Measurements from ENCODE around the gene CALB2. TPM values are rescaled to one million over a fixed set of nuclear protein-coding genes. Genes with fewer than 3 reads are reported as not detected.

CALB2 gene
- polyA plus RNA-seq, 2 of the 4 experiments (the other 2 are of a cell fraction) = 3.7 to 6.4 TPM

DNA sequence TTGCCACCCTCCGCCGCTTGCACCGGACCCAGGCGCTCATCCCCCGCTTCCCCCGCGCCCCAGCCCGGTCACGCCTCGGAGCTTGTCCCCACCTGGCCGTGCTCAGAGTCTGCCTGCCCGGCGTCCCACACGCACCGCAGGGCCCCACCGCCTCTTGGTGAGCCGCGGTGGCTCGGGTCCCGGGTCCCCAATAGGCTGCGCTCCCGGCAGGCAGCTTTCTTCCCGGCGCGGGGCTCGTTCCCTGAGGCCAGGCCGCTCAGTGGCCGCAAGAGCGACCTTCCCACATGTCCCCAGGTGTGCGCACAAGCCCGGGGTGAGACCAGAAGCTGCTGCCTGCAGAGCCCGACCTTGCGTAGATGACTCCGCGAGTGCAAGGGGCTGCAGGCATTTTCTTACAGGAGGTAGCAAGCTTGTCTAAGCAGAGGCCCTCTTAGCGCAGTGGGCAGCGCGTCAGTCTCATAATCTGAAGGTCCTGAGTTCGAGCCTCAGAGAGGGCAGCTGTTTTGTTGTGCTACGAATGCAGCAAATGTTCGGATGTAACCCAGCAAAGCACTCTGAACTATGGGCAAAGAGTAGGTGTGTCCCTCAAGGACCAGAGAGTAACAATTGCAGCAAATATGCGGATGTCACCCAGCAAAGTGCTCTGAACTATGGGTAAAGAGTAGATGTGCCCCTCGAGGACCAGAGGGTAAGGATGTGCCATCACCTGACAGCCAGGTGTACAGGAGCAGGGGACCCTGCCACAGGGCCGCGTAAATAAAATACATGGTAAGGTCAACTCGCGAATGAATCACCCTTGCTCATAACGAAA is 67.8 kb downstream of the CALB2 start (continued):
- peak; percentile 85; the same call in 1 of the 2 replicates for TF ChIP-seq TP53 (CRISPR knock-in tag; IDR thresholded peaks at IDR 0.05)
- TF ChIP-seq, protein P1, sequence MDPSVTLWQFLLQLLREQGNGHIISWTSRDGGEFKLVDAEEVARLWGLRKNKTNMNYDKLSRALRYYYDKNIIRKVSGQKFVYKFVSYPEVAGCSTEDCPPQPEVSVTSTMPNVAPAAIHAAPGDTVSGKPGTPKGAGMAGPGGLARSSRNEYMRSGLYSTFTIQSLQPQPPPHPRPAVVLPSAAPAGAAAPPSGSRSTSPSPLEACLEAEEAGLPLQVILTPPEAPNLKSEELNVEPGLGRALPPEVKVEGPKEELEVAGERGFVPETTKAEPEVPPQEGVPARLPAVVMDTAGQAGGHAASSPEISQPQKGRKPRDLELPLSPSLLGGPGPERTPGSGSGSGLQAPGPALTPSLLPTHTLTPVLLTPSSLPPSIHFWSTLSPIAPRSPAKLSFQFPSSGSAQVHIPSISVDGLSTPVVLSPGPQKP (IDR thresholded peaks at IDR 0.05; ENCODE audit: low read depth, low read length) = no peak
- TF ChIP-seq MAZ (IDR thresholded peaks at IDR 0.05; ENCODE audit: borderline replicate concordance, low read depth, low read length) = no peak
- TF ChIP-seq JUN (IDR thresholded peaks at IDR 0.05) = peak; percentile 37 to 59; a peak in 2 of 5 replicates
- TF ChIP-seq RARB (CRISPR knock-in tag; IDR thresholded peaks at IDR 0.05) = peak; percentile 92
- 0 out of 2 replicates have a peak, but pooled peaks have one; percentile 25 for TF ChIP-seq JUNB (IDR thresholded peaks at IDR 0.05)
- TF ChIP-seq HEYL (CRISPR knock-in tag; IDR thresholded peaks at IDR 0.05) = no peak
- peak; percentile 76 for TF ChIP-seq ZFP36 (IDR thresholded peaks at IDR 0.05; ENCODE audit: borderline replicate concordance, partially characterized antibody)
- TF ChIP-seq HOXB5 (CRISPR knock-in tag; IDR thresholded peaks at IDR 0.05) = no peak
- TF ChIP-seq, protein P2, sequence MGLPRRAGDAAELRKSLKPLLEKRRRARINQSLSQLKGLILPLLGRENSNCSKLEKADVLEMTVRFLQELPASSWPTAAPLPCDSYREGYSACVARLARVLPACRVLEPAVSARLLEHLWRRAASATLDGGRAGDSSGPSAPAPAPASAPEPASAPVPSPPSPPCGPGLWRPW (IDR thresholded peaks at IDR 0.05) = no peak
- no peak for TF ChIP-seq ZNF302 (CRISPR knock-in tag; IDR thresholded peaks at IDR 0.05)
- TF ChIP-seq CBX8 (IDR thresholded peaks at IDR 0.05) = no peak
- TF ChIP-seq, protein P3, sequence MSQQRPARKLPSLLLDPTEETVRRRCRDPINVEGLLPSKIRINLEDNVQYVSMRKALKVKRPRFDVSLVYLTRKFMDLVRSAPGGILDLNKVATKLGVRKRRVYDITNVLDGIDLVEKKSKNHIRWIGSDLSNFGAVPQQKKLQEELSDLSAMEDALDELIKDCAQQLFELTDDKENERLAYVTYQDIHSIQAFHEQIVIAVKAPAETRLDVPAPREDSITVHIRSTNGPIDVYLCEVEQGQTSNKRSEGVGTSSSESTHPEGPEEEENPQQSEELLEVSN (IDR thresholded peaks at IDR 0.05; ENCODE audit: borderline replicate concordance, low read depth) = peak; percentile 41; the same call in 1 of the 2 replicates
- TF ChIP-seq BHLHE40 (IDR thresholded peaks at IDR 0.05; ENCODE audit: low read depth, low read length) = no peak

DNA sequence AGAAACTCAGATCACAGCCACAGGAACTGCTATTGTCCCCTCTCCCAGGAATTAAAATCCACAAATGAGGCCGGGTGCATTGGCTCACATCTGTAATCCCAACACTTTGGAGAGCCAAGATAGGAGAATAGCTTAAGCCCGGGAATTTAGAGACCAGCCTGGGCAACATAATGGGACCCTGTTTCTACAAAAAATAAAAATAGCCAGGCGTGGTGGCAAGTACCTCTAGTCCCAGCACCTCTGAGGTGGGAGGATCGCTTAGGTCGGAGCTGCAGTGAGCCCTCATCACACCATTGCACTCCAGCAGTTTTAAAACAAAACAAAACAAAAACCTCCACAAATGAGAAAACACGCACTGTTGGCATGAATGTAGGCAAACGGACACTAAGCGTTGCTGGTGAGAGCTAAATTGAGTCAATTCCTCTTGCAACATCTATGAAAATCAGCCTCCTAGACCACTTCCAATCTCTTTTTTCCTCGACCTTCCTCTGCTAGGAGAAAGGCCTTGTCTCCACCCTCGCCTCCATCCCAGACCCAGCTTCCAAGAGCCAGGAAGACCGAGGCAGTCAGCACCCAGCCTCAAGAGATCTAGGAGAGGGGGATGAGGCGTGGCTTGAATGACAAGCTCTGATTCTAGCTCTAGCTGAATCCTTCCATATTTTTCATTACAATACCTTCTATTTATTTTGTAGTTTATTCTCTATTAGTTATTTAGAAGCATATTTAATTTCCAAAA is 68.5 kb downstream of the CALB2 start:
- no peak; a peak in 3 of 6 replicates for ATAC-seq
- Histone ChIP-seq H3K4me1 (peaks cover 5% of the 10 kb centered on the region; the same call in 1 of the 3 replicates), H3K27ac (peak overlapping the region in 1 of 2 experiments; percentile 36; a peak in 2 of 6 replicates), H3K4me3 (no peak overlapping the region; the same call in 2 of the 3 replicates), H3K9me3 (peaks cover 14% of the 10 kb centered on the region; the same call in 2 of the 3 replicates), H3K4me2 (peak overlapping the region; percentile 80)
- no peak for FAIRE-seq
- CTCF ChIA-PET = interaction anchor here (0.9 to 2.3 kb wide), 4 partner anchors 14 to 184 kb away, joined by 3 to 11 read pairs (median 4); no protein-coding TSS in a partner anchor
- POLR2A ChIA-PET = interaction anchor here (1.0 to 2.3 kb wide), 2 partner anchors 35 to 138 kb away, joined by 5 to 18 read pairs; partner anchors contain the start of gene ZNF23
- TF ChIP-seq, protein P3 (IDR thresholded peaks at IDR 0.05; ENCODE audit: borderline replicate concordance, low read depth) = no peak
- 0 out of 5 replicates have a peak, but pooled peaks of 1 of the 2 experiments have one; percentile 14 for TF ChIP-seq JUN (IDR thresholded peaks at IDR 0.05)
- TF ChIP-seq HOXB13 (CRISPR knock-in tag; IDR thresholded peaks at IDR 0.05; ENCODE audit: low read depth) = no peak
- 0 out of 2 replicates have a peak, but pooled peaks have one; percentile 22 for TF ChIP-seq KDM1A (IDR thresholded peaks at IDR 0.05; ENCODE audit: low read depth)
- TF ChIP-seq HDAC2 (IDR thresholded peaks at IDR 0.05) = no peak
- peak; percentile 91; the same call in 1 of the 2 replicates for TF ChIP-seq FOSB (CRISPR knock-in tag; IDR thresholded peaks at IDR 0.05)
- no peak for TF ChIP-seq FOSL2 (IDR thresholded peaks at IDR 0.05)
- TF ChIP-seq FOSL2 (CRISPR knock-in tag; IDR thresholded peaks at IDR 0.05) = no peak; the same call in 1 of the 2 replicates
- TF ChIP-seq CBX2 (IDR thresholded peaks at IDR 0.05; ENCODE audit: borderline replicate concordance, low read depth) = no peak
- TF ChIP-seq, protein P1 (IDR thresholded peaks at IDR 0.05; ENCODE audit: low read depth, low read length) = no peak
- no peak for TF ChIP-seq NFE2L2 (conservative IDR thresholded peaks at IDR 0.05; ENCODE audit: low read length)
- 6% methylated on average over 12 of the region's 12 CpGs for WGBS (ENCODE audit: missing lambda C conversion rate)
- DNase-seq (ENCODE audit: low read depth in 1 of 2, low spot score in 1 of 2) = peak in 1 of 2 experiments; percentile 52
